Endometrial microvascular endothelial cells (primary cell): Measurements from ENCODE around the gene VPREB3. TPM values are rescaled to one million over a fixed set of nuclear protein-coding genes. Genes with fewer than 3 reads are reported as not detected.
"Not testable (repeated sequence)": the region's sequence is repeated elsewhere in the genome, so short reads cannot be mapped to it uniquely, and the experiment has no call there.

ENCODE experiments used
- in situ Hi-C: cut with HindIII; loops from 2 replicates; pipeline ENCODE4 v1.10.0; 2017; ENCODE audit warnings: low sequenced_read_pairs, low pct_unique_long_range_greater_than_20kb; ENCODE audit errors: inconsistent ontology term
- total RNA-seq: library from RNA; depleted of rRNA; stranded (reverse); fragments of >200 nt; gene quantifications from one replicate; pipeline ENCODE4 v1.2.3, GENCODE V29; 2015; ENCODE audit errors: inconsistent ontology term

VPREB3 gene
- total RNA-seq, 1 donor from 2014 or later: not detected

- in situ Hi-C loops: no loop called here
These were observed 3.3 kb downstream of the VPREB3 start, which contains the start of gene ZNF70 for GRCh38 chr22:23750714-23751440. ZNF70 (minus strand) TSS chr22:23751112; CDS start chr22:23745140, 5,972 bp downstream.

- in situ Hi-C loops: no loop called here
These were observed 3.9 kb downstream of the VPREB3 start for GRCh38 chr22:23750367-23750713.

- in situ Hi-C loops: no loop called here
These were observed 4.4 kb downstream of the VPREB3 start for GRCh38 chr22:23749841-23750301.

- in situ Hi-C loops: no loop called here
These were observed 8.4 kb downstream of the VPREB3 start for GRCh38 chr22:23745791-23746190.

- in situ Hi-C loops: no loop called here
These were observed 9.7 kb downstream of the VPREB3 start for GRCh38 chr22:23744485-23744884.

- in situ Hi-C loops: no loop called here
These were observed 10.2 kb downstream of the VPREB3 start for GRCh38 chr22:23744001-23744400.

- in situ Hi-C loops: no loop called here
These were observed 10.9 kb downstream of the VPREB3 start for GRCh38 chr22:23743303-23743705.

GRCh38 chr22:23742505-23743264, 11.5 kb downstream of the VPREB3 start:
- in situ Hi-C loops: no loop called here

- in situ Hi-C loops: no loop called here
These were observed 16.5 kb downstream of the VPREB3 start for GRCh38 chr22:23737696-23738095.

GRCh38 chr22:23728108-23728507, 26.1 kb downstream of the VPREB3 start:
- in situ Hi-C loops: not testable (repeated sequence)

GRCh38 chr22:23722724-23723123, 31.5 kb downstream of the VPREB3 start:
- in situ Hi-C loops: no loop called here

- in situ Hi-C loops: no loop called here
These were observed 32.1 kb downstream of the VPREB3 start for GRCh38 chr22:23722160-23722559.

- in situ Hi-C loops: no loop called here
These were observed 33.4 kb downstream of the VPREB3 start for GRCh38 chr22:23720855-23721254.

GRCh38 chr22:23718371-23719165, 35.7 kb downstream of the VPREB3 start:
- in situ Hi-C loops: no loop called here

- in situ Hi-C loops: no loop called here
These were observed 37.1 kb downstream of the VPREB3 start for GRCh38 chr22:23716811-23717801.

GRCh38 chr22:23715806-23716375, 38.3 kb downstream of the VPREB3 start:
- in situ Hi-C loops: no loop called here

- in situ Hi-C loops: no loop called here
These were observed 39.3 kb downstream of the VPREB3 start for GRCh38 chr22:23714596-23715578.
